Transverse colon (tissue), 4 donors: ENCODE data around the gene RNF17.
"Not testable (repeated sequence)": the region's sequence is repeated elsewhere in the genome, so short reads cannot be mapped to it uniquely, and the experiment has no call there.

Source experiments
- POLR2A ChIP-seq: fragments of 450-650 bp; IDR thresholded peaks from one replicate; pipeline ENCODE4 v1.6.1; 2016; ENCODE audit warnings: antibody characterized with exemption, mild to moderate bottlenecking, moderate library complexity
- POLR2AphosphoS5 ChIP-seq, 3 donors: sonication (generic); formaldehyde crosslinking; IDR thresholded peaks; one replicate each; pipeline ENCODE4 v1.6.1; 2016; ENCODE audit warnings: antibody characterized with exemption in 3 of 3
- TF ChIP-seq, protein P1 (sequence below), 5 experiments: fragments of 200-600 bp in 3 of 5; fragments of 450-650 bp in 2 of 5; sonication (generic) in 3 of 5; IDR thresholded peaks; 1 replicate in 2 of 5; 2 replicates in 3 of 5; pipeline ENCODE4 v1.5.1; 2016 to 2017; ENCODE audit warnings: antibody characterized with exemption in 5 of 5, inconsistent platforms in 3 of 5, mild to moderate bottlenecking in 2 of 5, moderate library complexity in 1 of 5

DNA sequence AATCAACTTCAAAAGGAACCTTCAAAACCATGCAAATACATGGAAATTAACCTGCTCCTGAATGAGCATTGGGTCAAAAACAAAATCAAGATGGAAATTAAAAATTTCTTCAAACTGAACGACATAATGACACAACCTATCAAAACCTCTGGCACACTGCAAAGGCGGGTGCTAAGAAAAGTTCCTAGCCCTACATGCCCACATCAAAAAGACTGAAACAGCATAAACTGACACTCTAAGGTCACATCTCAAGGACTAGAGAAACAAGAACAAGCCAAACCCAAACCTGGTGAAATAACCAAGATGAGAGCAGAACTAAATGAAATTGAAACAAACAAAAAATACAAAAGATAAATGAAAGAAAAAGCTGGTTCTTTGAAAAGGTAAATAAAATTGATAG is 73.6 kb downstream of the RNF17 start:
- not testable (repeated sequence) for TF ChIP-seq POLR2AphosphoS5 (IDR thresholded peaks at IDR 0.05); POLR2A
- TF ChIP-seq, protein P1, sequence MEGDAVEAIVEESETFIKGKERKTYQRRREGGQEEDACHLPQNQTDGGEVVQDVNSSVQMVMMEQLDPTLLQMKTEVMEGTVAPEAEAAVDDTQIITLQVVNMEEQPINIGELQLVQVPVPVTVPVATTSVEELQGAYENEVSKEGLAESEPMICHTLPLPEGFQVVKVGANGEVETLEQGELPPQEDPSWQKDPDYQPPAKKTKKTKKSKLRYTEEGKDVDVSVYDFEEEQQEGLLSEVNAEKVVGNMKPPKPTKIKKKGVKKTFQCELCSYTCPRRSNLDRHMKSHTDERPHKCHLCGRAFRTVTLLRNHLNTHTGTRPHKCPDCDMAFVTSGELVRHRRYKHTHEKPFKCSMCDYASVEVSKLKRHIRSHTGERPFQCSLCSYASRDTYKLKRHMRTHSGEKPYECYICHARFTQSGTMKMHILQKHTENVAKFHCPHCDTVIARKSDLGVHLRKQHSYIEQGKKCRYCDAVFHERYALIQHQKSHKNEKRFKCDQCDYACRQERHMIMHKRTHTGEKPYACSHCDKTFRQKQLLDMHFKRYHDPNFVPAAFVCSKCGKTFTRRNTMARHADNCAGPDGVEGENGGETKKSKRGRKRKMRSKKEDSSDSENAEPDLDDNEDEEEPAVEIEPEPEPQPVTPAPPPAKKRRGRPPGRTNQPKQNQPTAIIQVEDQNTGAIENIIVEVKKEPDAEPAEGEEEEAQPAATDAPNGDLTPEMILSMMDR (IDR thresholded peaks at IDR 0.05), result not testable (repeated sequence)
